Inflammatory macrophage treated with lipopolysaccharide for 4 hours (primary cell): ENCODE measurements around the gene C11orf86.
"Not testable (repeated sequence)": the region's sequence is repeated elsewhere in the genome, so short reads cannot be mapped to it uniquely, and the experiment has no call there.

Source experiments
- DNase-seq: peaks from one replicate; pipeline ENCODE4 v3.0.0-alpha.2; 2020

Gene C11orf86

DNA sequence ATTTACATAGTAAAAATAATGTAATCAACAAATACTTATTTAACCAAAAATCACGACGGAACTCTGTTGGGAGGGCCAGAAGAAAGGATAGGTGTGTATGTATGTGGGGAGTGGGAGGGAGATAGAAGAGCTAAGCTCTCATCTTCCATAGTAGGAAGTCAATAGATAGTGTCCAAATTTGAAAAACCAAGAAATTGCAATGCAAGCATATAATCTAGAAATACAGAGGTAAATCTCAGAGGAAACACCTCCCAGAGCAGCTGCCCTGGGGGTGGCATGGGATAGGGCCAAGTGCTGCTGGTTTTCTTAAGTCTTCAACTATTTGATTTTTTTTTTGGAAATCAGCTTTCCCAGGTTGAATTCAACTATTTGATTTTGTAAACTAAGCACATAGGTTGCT, 16.9 kb downstream of the C11orf86 start:
- DNase-seq, result no peak

GRCh38 chr11:66996609-66997273, 21.6 kb downstream of the C11orf86 start:
- DNase-seq, result no peak

DNA sequence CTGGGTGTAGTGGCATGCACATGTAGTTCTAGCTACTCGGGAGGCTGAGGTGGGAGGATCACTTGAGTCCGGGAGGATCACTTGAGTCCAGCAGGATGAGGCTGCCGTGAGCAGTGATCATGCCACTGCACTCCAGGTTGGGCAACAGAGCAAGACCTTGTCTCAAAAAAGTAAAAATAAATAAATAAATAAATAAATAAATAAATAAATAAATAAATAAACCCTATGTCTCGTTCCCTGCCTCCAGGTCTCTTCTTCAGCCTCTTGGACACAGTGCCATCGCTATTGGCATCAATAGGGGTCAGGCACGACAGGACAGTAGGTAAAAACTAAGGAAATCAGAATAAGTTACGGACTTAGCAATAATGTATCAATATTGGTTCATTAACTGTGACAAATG, 24.5 kb downstream of the C11orf86 start:
- DNase-seq, result no peak

DNA sequence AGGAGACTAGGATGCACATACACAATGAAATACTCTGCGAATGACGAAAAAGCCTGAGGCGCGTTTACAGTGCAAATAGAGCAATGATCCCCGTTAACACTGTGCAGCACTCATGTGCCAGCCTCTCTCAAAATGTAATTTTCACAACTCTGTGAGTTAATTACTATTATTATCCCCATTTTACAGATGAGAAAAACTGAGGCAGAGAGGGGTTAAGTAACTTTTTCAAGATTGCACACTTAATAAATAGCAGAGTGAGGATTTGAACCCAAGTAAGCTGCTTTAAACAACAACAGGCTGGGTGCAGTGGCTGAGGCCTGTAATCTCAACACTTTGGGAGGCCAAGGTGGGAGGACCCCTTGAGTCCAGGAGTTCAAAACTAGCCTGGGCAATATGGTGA, 26.2 kb downstream of the C11orf86 start:
- no peak for DNase-seq

DNA sequence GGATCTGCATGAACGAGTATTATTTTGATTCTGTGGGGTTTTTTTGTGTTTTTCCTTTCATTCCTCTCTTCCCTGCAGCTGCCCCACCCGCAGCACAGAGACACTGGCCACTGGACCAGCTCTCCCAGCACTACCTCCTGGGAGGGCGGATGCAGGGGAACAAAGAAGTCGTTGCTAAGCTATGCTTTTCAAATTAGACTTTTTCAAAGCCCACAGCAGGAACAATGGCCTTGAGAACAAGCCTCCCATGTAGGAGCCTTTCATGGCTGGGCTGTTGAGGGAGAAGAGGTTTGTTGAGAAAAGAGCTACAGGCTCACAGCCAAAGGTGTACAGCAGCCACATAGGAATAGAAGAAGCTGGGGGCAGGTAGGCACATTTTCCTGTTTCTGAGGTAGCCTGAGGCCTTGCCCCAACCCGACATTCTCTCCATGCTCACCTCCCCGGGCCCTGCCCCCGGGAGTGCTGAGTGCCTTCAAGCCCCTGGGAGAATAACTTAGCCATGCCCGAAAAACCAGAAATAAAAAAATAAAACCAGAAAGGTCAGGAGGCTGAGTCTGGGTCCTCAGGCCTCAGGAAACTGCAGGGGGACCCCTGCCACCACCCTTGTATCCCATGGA, 27.3 kb downstream of the C11orf86 start:
- no peak for DNase-seq

GRCh38 chr11:67002921-67003411, 27.9 kb downstream of the C11orf86 start:
- DNase-seq, result no peak

DNA sequence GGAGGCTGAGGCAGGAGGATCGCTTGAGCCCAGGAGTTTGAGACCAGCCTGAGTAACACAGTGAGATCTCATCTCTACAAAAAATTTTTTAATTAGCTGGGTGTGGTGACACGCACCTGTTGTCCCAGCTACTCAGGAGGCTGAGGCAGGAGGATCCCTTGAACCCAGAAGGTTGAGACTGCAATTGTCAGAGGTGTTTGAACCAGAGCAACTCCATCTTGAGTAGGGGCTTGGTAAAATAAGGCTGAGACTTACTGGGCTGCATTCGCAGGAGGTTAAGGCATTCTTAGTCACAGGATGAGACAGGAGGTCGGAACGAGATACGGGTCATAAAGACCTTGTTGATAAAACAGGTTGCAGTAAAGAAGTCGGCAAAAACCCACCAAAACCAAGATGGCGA, 30.1 kb downstream of the C11orf86 start:
- DNase-seq, result not testable (repeated sequence)

DNA sequence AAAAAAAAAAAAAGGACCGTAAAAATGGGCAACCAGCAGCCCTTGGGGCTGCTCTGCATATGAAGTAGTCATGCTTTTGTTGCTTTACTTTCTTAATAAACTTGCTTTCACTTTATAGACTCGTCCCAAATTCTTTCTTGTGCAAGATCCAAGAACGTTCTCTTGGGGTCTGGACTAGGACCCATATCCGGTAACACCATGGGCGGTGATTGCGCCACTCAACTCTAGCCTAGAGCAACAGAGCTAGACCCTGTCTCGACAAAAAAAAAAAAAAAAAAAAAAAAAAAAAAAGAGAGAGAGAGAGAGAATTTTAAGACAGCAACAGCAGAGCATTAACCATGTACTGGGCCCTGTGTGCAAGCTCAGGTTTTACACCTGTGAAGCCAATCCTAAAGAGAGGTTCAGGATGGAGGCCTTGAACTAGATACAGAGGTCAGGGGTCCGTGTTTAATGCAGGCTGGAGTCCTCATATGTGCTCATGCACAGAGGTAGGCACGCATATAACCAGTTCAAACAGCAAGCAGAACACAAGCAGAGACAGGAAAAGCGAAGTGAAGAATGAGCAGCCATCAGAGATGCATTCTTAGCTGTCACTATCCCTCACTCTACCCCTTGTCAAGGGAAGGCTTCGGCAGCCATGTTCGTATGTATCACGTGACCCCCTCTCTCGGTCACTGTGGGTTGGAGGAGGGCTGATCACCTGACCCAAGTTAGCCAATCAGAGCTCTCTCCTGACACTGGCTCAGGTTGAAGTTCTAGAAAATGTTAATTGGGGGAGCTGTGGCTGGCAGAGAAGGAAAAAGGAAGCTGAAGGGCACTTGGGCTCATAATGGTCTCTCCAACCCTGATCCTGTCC, 31.2 kb downstream of the C11orf86 start:
- DNase-seq, result peak; percentile 14

- peak; percentile 16 for DNase-seq
Measured at GRCh38 chr11:67007126-67007525, 32.0 kb downstream of the C11orf86 start.

GRCh38 chr11:67010296-67010905, 35.3 kb downstream of the C11orf86 start:
- DNase-seq, result no peak

DNA sequence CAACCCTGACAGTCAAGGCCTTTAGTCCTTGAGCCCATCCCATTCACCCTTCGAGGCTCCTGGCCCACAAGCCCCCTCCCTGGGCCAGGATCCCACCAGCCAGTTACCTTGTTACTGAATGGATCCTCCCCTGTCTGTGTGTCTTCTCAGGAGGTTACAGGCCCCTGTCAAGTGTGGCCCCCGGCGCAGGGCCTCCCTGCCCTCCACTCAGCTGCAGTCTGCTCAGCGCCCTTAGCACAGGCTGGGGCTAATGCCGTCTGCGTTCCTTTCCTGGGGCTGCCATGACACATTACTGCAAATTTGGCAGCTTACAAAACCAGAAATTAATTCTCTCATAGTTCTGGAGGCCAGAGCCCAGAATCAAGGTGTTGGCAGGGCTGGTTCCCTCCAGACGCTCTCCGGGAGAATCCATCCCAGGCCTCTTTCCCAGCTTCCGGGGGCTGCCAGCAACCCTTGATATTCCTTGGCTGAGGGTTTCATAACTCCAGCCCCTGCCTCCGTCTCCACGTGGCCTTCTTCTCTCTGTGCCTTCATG, 38.5 kb downstream of the C11orf86 start:
- no peak for DNase-seq

- DNase-seq, result no peak
Measured at GRCh38 chr11:67014343-67014742, 39.2 kb downstream of the C11orf86 start.

GRCh38 chr11:67015048-67015447, 39.9 kb downstream of the C11orf86 start:
- no peak for DNase-seq

DNA sequence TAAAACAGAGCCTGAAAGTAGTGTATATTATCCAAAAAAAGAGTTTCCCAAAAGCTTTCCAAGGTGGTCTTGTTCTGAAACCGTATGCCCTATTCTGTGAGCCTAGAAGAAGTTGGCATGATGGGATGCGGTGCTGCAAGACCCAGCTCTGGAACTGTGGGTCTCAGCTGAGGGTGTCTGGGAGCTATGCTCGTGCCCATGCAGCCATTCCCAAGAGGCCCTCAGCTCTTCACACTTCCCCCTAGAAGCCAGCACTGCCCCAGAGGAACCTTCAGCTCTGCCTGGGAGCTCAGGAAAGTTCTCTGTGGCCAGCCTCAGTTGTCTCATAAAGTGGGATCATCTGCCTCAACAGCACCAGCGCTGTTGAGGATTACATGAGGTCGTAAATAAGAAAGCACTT, 41.4 kb downstream of the C11orf86 start:
- no peak for DNase-seq

DNA sequence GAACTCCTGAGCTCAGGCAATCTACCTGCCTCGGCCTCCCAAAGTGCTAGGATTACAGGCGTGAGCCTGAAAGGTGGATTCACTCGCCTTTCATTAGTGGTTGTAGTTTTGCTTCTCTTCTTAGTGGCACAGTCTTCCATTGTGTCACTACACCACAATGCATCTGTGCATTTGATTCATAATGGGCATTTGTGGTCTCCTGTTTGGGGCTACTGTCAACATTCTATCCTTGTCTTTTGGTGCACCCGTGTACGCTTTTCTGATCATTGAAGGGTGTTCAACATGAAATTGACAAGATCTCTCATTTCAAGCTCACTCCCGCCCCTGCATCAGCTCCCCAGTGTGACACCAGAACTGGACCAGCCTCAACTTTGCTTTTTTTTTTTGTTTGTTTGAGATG, 45.8 kb downstream of the C11orf86 start:
- DNase-seq, result no peak

DNA sequence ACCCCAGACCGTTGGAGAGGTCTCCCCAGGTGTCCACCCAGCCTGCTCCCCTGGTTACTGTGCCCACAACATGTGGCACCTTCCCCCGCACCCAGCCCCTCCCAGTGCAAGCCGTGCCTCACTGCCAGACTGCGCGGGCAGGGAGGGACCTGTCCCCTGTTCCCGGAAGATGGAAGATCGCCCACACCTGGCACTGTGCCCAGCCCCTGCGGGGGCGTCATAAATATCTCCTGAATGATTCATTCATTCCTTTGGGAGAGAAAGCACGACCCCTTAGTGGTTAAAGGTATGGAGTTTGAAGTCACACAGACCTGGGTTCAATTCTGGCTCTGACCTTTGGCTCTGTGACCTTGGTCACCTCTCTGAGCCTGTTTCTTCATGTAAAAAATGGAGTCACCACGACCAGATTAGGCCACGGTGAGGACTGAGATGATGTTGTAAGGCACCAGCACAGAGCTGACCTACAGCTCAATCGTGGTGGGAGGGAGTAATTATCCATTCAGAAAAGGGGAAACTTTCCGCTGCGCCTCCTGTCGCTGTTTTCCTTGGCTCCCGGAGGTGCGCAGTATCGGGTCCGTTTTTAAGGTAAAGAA, 47.3 kb downstream of the C11orf86 start:
- peak; percentile 44 for DNase-seq

DNA sequence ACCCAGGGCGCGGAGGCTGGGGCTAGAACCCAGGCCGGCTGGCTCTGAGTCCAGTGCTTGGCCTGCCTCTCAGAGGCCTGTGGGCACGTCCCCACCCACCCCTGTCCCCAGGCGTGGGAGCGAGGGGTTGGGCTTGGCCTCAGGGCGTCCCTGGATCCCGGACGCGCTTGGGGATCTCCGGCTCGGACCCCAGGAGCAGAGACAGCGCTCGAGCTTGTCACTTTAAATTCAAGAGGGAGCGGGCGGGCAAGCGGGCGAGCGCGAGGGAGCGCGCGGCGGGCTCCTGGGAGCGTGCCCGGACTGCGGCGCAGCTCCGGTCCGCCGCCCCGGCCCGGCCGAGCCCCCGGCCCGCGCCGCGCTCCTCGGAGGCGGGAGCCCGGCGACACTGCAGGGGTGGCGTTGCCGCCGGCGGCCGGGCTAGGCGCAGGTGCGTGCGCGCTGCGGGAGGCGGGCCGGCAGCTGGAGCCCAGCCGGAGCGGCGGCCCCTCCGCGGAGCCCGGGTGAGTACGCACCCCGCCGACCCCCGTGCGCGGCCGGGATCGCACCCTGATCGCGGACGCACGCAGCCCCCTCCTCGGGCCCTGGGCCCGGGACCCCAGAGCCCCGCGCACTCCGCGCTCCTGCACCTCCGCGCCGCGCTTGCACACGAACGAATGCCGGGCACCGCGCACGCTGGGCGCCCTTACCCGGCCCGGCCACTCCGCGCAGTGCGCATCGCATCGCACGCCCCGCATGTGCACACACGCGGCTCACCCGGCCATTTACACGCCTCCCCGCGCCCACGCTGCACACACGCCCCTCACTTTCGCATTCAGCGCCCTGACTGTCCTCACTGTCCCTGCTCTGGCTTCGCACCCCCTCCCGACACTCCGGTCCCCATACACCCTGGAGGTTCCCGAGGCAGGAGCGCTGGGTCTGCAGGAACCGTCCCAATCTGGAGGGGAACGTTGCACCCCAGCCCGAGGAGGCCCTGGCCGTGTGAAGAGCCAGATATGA, 48.2 kb downstream of the C11orf86 start, which contains the start of gene SYT12:
Gene SYT12, plus strand, starts transcription at position 174 of the 996 bp plus-strand sequence. CDS start 7,011 bp downstream, outside the sequence.
- peak; percentile 23 for DNase-seq

- DNase-seq, result no peak
Measured at GRCh38 chr11:67023957-67024353, 48.9 kb downstream of the C11orf86 start.

- DNase-seq, result no peak
Measured at GRCh38 chr11:67024410-67024809, 49.3 kb downstream of the C11orf86 start.

- DNase-seq, result no peak
Measured at GRCh38 chr11:67024966-67025365, 49.9 kb downstream of the C11orf86 start.

- DNase-seq, result no peak
Measured at GRCh38 chr11:67025750-67026149, 50.6 kb downstream of the C11orf86 start.
